Ovary (tissue), 9 donors: Measurements from ENCODE around the gene DCT. TPM values are rescaled to one million over a fixed set of nuclear protein-coding genes. Genes with fewer than 3 reads are reported as not detected.

Experiments used
- DNase-seq, 5 donors: peaks; one replicate each; pipeline ENCODE4 v3.0.0-alpha.2; 2019 to 2020
- H3K27ac ChIP-seq, 2 donors: fragments of 200-600 bp; one replicate each; pipeline versions ENCODE4 v1.5.1 to v1.8.0; 2019 to 2022
- H3K27me3 ChIP-seq: fragments of 200-600 bp; one replicate; pipeline ENCODE4 v1.8.0; 2022
- H3K36me3 ChIP-seq: fragments of 200-600 bp; sonication (generic); one replicate; pipeline ENCODE4 v1.5.1; 2019
- H3K4me1 ChIP-seq: one replicate; pipeline ENCODE4 v1.8.1; 2013; ENCODE audit warnings: mild to moderate bottlenecking, moderate library complexity; ENCODE audit not compliant: insufficient read depth
- H3K4me3 ChIP-seq: fragments of 200-600 bp; sonication (generic); one replicate; pipeline ENCODE4 v1.5.1; 2017
- H3K9me3 ChIP-seq, 2 donors: fragments of 200-600 bp in 1 of 2; sonication (generic) in 1 of 2; one replicate each; pipeline versions ENCODE4 v1.5.1 to v1.8.1; 2013 to 2019; ENCODE audit warnings: mild to moderate bottlenecking in 1 of 2, moderate library complexity in 1 of 2
- CTCF ChIP-seq, 3 donors: fragments of 450-650 bp in 2 of 3; fragments of 200-600 bp in 1 of 3; IDR thresholded peaks; one replicate each; pipeline versions ENCODE4 v1.5.1 to v1.8.0; 2016 to 2022; ENCODE audit warnings: antibody characterized with exemption in 3 of 3, mild to moderate bottlenecking in 1 of 3
- EP300 ChIP-seq: sonication (generic); formaldehyde crosslinking; IDR thresholded peaks from one replicate; pipeline ENCODE4 v1.6.1; 2017; ENCODE audit warnings: antibody characterized with exemption
- POLR2A ChIP-seq: fragments of 450-650 bp; IDR thresholded peaks from one replicate; pipeline ENCODE4 v1.6.1; 2017; ENCODE audit warnings: antibody characterized with exemption, mild to moderate bottlenecking, moderate library complexity
- WGBS, 3 donors: extraction: QIAGEN DNeasy Blood & Tissue Kit in 1 of 3; methylation state at CpG; one replicate each; pipeline versions ENCODE4 v1.1.5 to v1.1.7; 2013 to 2017; 5-methylcytosine and 5-hydroxymethylcytosine counted together
- intact Hi-C, 4 donors: fragments of 100-400 bp; cut with DNase I; formaldehyde crosslinking; loops; one replicate each; pipeline versions ENCODE4 v1.11.0 to v1.15.1; 2022 to 2023
- polyA plus RNA-seq, 2 donors: library from polyadenylated mRNA; stranded (reverse); fragments of 200-250 nt in 1 of 2; fragments of 350-450 nt in 1 of 2; fragmentation: Illumina TruSeq in 1 of 2; extraction: RNeasy Lipid Tissue Mini Kit (QIAGEN cat#74804) in 1 of 2; gene quantifications; one replicate each; pipeline ENCODE4 v1.2.3, GENCODE V29; 2013 to 2014
- total RNA-seq, 7 donors: library from RNA; depleted of rRNA in 2 of 7; stranded (reverse); fragments of >200 nt in 2 of 7; fragmentation: NEBNext Ultra II Directional in 3 of 7; extraction: Animal tissue kit (Norgen Biotek cat#: 25700) in 3 of 7; gene quantifications; one replicate each; pipeline versions ENCODE4 v1.1.0 to v1.2.4, GENCODE V29; 2016 to 2023
- donor health status: DM: no; HTN: no; CAD: no; lungs with moderate emphysema.
- donor health status: DM: no; HTN: no; CAD: no.
- donor health status: Bipolar disorder and iron deficiency.
- donor health status: DM: yes; HTN: yes; CAD: no.
- donor health status: DM: no; HTN: no; CAD: no.
- donor health status: DM: yes; HTN: yes; CAD: no.

The DCT gene
- total and polyA plus RNA-seq, 9 donors, result 0.27 to 0.92 (median 0.58) TPM

DNA sequence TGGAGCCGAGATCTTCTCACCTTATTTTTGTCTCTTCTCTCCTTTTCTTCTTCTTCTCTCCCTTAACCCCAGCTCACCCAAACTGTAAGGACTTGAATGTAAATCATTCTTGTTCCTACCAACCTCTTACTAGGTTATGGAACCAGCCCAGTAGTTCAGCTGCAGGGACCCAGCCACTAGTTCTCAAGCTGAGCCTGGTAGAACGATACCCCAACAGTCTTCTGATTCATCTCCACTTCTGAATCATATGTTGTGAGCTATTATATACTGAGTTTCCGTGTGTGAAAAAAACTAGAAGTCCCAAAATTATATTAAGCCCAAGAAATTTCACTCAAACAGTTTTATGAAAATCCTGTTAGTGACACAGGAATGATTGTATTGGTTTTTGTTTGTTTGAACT, 67.7 kb downstream of the DCT start:
- WGBS, 3 donors, result 75 to 89% (median 84%) methylated on average over 3 of the region's 3 CpGs
- intact Hi-C loops, result no loop called here
- H3K27ac ChIP-seq, result no peak overlapping the region
- H3K27me3 ChIP-seq, result no peaks in the 10 kb centered on the region
- no peaks in the 10 kb centered on the region for H3K36me3 ChIP-seq
- DNase-seq, result no peak
- H3K4me1 ChIP-seq, result no peaks in the 10 kb centered on the region
- no peak overlapping the region for H3K4me3 ChIP-seq
- TF ChIP-seq POLR2A (no peak), CTCF (IDR thresholded peaks at IDR 0.05) (no peak), EP300 (no peak)
- no peaks in the 10 kb centered on the region for H3K9me3 ChIP-seq

DNA sequence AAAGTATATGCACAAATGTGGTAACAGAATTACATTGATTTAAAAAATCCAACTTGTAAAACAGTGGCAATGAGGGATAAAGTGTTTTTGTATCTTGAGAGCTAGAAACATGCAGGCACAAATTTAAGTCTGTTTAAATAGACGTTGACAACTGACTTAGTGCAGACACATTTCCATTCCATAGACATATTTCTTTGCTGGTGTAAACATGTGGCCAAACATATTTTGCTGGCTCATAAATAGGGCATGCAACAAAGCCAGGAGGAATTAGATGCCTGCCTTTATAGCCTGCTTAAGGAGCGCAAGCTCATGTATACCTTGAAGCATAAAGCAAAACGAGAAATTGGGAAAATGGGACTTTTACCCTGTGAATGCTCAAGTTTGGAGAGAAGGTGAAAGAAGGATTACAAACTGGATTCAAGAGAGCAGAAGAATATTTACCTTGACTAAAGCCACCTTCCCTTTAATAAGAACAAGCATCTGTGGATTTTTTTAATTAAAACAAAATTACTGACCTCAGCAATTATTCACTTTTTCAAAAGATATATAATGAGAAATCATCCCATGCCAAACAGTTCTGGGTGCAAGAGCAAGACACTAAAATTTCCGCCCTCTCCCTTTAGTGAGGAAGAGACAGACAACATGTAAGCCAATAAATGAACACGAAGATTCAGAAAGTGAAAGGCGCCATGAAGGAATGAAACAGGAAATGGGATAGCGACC, 71.0 kb downstream of the DCT start:
- Histone ChIP-seq H3K4me3 (no peak overlapping the region), H3K27ac (no peak overlapping the region), H3K4me1 (no peaks in the 10 kb centered on the region), H3K36me3 (no peaks in the 10 kb centered on the region), H3K27me3 (no peaks in the 10 kb centered on the region), H3K9me3 (no peaks in the 10 kb centered on the region)
- TF ChIP-seq POLR2A, result no peak
- TF ChIP-seq EP300, result no peak
- no peak for TF ChIP-seq CTCF (IDR thresholded peaks at IDR 0.05)
- WGBS, 3 donors, result 84 to 88% (median 85%) methylated on average over 7 of the region's 7 CpGs
- intact Hi-C loops, result no loop called here
- no peak for DNase-seq

- intact Hi-C loops, result no loop called here
Observed at GRCh38 chr13:94400874-94401273, 78.6 kb downstream of the DCT start.

DNA sequence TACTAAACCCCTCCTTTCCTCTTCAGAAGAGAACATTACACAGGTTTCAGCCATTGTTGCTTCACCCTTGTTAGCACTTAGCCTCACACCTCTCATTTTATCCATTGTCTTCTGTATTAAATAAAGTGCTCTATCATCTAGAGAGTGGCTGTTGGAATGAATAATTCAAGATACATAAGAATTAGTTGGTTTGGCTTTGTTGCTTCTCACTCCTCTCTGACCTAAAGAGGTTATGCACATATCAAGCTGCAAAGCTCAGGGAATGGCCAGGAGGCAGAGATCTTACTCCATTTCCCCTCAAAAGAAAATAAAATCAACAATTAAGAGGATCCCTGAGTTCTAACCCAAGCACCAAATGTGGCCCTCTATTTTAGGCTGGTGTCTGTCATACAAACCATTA, 79.7 kb downstream of the DCT start:
- Histone ChIP-seq H3K9me3 (no peaks in the 10 kb centered on the region), H3K4me1 (no peaks in the 10 kb centered on the region), H3K36me3 (no peaks in the 10 kb centered on the region), H3K27ac (no peak overlapping the region), H3K4me3 (no peak overlapping the region), H3K27me3 (no peaks in the 10 kb centered on the region)
- intact Hi-C loops, result no loop called here
- DNase-seq, result no peak
- TF ChIP-seq CTCF (IDR thresholded peaks at IDR 0.05) (no peak), POLR2A (no peak), EP300 (no peak)

More at GRCh38 chr13:94400874-94401273, 78.6 kb downstream of the DCT start:
- no peak for TF ChIP-seq CTCF (IDR thresholded peaks at IDR 0.05)
- TF ChIP-seq POLR2A, result no peak
- no peak for TF ChIP-seq EP300
- H3K27me3 ChIP-seq, result no peaks in the 10 kb centered on the region
- WGBS, 3 donors, result 87 to 89% (median 87%) methylated on average over 4 of the region's 4 CpGs
- H3K4me1 ChIP-seq, result no peaks in the 10 kb centered on the region
- H3K9me3 ChIP-seq, result no peaks in the 10 kb centered on the region
- H3K4me3 ChIP-seq, result no peak overlapping the region
- no peak for DNase-seq
- H3K27ac ChIP-seq, result no peak overlapping the region
- H3K36me3 ChIP-seq, result no peaks in the 10 kb centered on the region
